Suprapubic skin (tissue), 4 donors: ENCODE measurements around the gene PRKN. TPM values are rescaled to one million over a fixed set of nuclear protein-coding genes. Genes with fewer than 3 reads are reported as not detected.

Experiments used
- DNase-seq, 2 donors: peaks; one replicate each; pipeline ENCODE4 v3.0.0-alpha.2; 2019; ENCODE audit warnings: low spot score in 2 of 2
- H3K27ac ChIP-seq: fragments of 200-600 bp; sonication (generic); one replicate; pipeline ENCODE4 v1.5.1; 2019
- H3K27me3 ChIP-seq: fragments of 200-600 bp; sonication (generic); one replicate; pipeline ENCODE4 v1.5.1; 2019
- H3K36me3 ChIP-seq: fragments of 200-600 bp; sonication (generic); one replicate; pipeline ENCODE4 v1.5.1; 2019
- H3K4me1 ChIP-seq: fragments of 200-600 bp; sonication (generic); one replicate; pipeline ENCODE4 v1.5.1; 2019
- H3K4me3 ChIP-seq: fragments of 200-600 bp; sonication (generic); one replicate; pipeline ENCODE4 v1.5.1; 2019; ENCODE audit warnings: mild to moderate bottlenecking
- H3K9me3 ChIP-seq: fragments of 200-600 bp; sonication (generic); one replicate; pipeline ENCODE4 v1.5.1; 2019
- EP300 ChIP-seq: sonication (generic); formaldehyde crosslinking; IDR thresholded peaks from one replicate; pipeline ENCODE4 v1.6.1; 2017; ENCODE audit warnings: antibody characterized with exemption
- POLR2A ChIP-seq, 2 donors: fragments of 450-650 bp; IDR thresholded peaks; one replicate each; pipeline ENCODE4 v1.6.1; 2017; ENCODE audit warnings: antibody characterized with exemption in 2 of 2, mild to moderate bottlenecking in 2 of 2, moderate library complexity in 2 of 2
- POLR2AphosphoS5 ChIP-seq, 3 donors: sonication (generic); formaldehyde crosslinking; IDR thresholded peaks; one replicate each; pipeline ENCODE4 v1.6.1; 2017; ENCODE audit warnings: antibody characterized with exemption in 3 of 3
- WGBS: methylation state at CpG from one replicate; pipeline ENCODE4 v1.1.5; 2018; 5-methylcytosine and 5-hydroxymethylcytosine counted together
- total RNA-seq, 4 donors: library from RNA; depleted of rRNA; stranded (reverse); fragments of >200 nt; gene quantifications; one replicate each; pipeline ENCODE4 v1.1.0, GENCODE V29; 2016
- TF ChIP-seq, protein P1 (sequence below), 2 donors: fragments of 200-600 bp in 1 of 2; fragments of 450-650 bp in 1 of 2; sonication (generic) in 1 of 2; IDR thresholded peaks; one replicate each; pipeline ENCODE4 v1.5.1; 2016 to 2019; ENCODE audit warnings: antibody characterized with exemption in 2 of 2, mild to moderate bottlenecking in 1 of 2, moderate library complexity in 1 of 2

The PRKN gene
- total RNA-seq, 4 donors from 2014 or later, result 7.2 to 22.8 (median 14.4) TPM

DNA sequence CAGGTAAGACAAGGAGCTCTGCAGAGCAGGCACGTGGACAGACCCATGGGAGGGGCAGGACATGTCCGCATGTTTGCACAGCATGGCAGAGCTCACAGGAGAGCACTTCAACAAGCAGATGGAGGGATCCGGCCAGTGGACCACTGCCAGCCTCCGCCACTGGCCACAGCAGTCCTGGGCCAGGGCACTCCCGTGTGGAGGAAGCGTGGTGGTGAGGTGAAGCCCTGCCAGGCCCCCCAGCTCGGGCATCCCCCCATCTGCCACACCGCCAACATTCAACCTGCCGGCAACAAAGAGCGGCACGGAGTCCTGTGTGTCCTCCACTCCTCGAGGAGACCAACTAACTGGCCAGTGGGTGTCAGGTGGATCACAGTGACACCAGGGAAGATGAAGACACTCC lies 1349.5 kb downstream of the PRKN start:
- Histone ChIP-seq H3K4me1 (peaks cover 18% of the 10 kb centered on the region), H3K36me3 (no peaks in the 10 kb centered on the region), H3K9me3 (no peaks in the 10 kb centered on the region), H3K27me3 (no peaks in the 10 kb centered on the region), H3K4me3 (no peak overlapping the region), H3K27ac (no peak overlapping the region)
- WGBS, result 83% methylated on average over 1 of the region's 12 CpGs
- TF ChIP-seq POLR2AphosphoS5 (IDR thresholded peaks at IDR 0.05) (no peak), EP300 (no peak), POLR2A (IDR thresholded peaks at IDR 0.05) (no peak)
- TF ChIP-seq, protein P1, sequence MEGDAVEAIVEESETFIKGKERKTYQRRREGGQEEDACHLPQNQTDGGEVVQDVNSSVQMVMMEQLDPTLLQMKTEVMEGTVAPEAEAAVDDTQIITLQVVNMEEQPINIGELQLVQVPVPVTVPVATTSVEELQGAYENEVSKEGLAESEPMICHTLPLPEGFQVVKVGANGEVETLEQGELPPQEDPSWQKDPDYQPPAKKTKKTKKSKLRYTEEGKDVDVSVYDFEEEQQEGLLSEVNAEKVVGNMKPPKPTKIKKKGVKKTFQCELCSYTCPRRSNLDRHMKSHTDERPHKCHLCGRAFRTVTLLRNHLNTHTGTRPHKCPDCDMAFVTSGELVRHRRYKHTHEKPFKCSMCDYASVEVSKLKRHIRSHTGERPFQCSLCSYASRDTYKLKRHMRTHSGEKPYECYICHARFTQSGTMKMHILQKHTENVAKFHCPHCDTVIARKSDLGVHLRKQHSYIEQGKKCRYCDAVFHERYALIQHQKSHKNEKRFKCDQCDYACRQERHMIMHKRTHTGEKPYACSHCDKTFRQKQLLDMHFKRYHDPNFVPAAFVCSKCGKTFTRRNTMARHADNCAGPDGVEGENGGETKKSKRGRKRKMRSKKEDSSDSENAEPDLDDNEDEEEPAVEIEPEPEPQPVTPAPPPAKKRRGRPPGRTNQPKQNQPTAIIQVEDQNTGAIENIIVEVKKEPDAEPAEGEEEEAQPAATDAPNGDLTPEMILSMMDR (IDR thresholded peaks at IDR 0.05), result no peak
- DNase-seq, result no peak

DNA sequence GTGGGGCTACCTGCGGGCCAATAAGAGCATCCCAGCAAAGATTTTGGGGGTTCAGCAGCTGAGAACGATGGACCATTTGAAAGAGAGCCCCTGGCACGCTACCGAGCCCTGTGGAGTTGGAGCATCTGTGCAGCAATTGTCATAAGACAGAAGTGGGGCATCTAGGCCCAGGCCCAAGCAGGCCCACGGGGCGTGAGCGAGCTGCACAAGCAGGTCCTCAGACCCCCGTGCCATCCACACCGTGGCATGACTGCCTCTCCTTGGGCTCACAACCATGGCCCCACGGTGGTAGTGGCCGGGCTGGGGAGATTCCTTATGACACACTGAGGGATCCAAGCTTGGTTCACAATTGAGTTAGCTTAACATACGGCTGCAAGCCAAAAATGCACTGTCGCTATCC lies 1350.5 kb downstream of the PRKN start:
- no peaks in the 10 kb centered on the region for H3K9me3 ChIP-seq
- H3K4me3 ChIP-seq, result no peak overlapping the region
- H3K27me3 ChIP-seq, result no peaks in the 10 kb centered on the region
- 96% methylated on average over 12 of the region's 13 CpGs for WGBS
- H3K36me3 ChIP-seq, result no peaks in the 10 kb centered on the region
- H3K27ac ChIP-seq, result no peak overlapping the region
- TF ChIP-seq EP300 (no peak), POLR2A (IDR thresholded peaks at IDR 0.05) (no peak), POLR2AphosphoS5 (IDR thresholded peaks at IDR 0.05) (no peak)
- TF ChIP-seq, protein P1 (IDR thresholded peaks at IDR 0.05), result no peak
- DNase-seq, result no peak
- H3K4me1 ChIP-seq, result peaks cover 18% of the 10 kb centered on the region

DNA sequence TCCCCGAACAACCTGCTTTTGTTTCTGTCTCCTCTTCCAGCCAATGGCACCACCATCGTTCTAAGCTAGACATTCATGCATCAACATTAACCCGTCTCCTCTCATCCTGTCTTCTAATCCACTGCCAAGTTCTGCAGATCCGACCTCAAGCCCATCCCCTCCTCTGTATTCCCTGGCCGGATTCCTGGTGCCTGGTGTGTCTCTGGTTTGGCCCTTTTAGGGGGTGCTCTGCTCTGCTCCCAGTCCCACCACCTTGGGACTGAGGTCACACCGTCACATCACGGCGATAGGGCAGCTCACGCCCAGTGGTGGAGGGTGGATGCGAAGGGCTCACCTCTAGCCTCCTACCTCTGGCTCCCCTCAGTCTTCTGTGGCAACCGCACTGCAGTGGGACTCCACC lies 1351.2 kb downstream of the PRKN start:
- H3K27ac ChIP-seq, result no peak overlapping the region
- no peak for TF ChIP-seq POLR2A (IDR thresholded peaks at IDR 0.05)
- no peak for TF ChIP-seq POLR2AphosphoS5 (IDR thresholded peaks at IDR 0.05)
- TF ChIP-seq, protein P1 (IDR thresholded peaks at IDR 0.05), result no peak
- no peak for TF ChIP-seq EP300
- no peaks in the 10 kb centered on the region for H3K9me3 ChIP-seq
- DNase-seq, result no peak
- WGBS, result 87% methylated on average over 11 of the region's 11 CpGs
- H3K4me1 ChIP-seq, result peaks cover 18% of the 10 kb centered on the region
- H3K36me3 ChIP-seq, result no peaks in the 10 kb centered on the region
- no peaks in the 10 kb centered on the region for H3K27me3 ChIP-seq
- no peak overlapping the region for H3K4me3 ChIP-seq

DNA sequence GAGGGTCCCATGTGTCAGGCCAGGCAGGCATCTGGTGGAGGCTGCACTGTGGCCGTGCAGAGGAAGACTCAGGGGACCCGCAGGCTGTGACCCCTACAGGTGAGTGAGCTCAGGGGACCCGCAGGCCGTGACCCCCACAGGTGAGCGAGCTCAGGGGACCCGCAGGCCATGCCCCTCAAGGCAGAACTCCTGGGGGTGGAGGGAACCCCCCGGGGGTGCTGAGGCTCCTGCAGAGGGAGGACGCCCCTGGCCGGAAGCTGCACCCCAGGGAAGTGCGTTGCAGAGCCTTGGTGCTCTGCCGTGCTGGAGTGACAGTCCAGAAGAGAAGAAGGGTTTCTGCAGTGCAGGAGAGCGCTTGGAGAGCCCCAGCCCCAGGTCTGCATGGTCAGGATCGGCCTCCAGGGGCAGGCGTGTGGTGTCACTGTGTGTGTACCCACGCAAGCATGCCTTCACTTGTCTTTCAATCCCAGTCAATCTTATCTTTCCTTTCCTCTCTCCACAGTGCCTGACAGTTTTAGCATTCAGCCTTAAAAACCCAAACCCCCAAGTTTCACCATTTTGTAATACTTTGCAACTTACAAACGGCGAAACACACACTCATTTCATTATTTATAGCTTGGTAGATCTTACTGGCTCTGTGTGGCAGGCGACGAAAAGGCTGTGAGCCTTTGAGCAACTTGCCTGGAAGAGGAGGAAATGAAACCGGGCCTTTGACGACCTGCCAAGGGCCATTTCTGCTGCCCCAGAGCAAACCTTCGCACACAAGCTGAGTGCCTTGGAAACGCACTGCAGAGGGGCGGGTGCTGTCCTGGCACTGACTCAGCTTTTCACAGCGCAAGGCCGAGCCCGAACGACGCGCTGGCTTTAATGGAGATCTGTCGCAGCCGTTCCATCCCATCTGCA lies 1352.3 kb downstream of the PRKN start:
- peaks cover 20% of the 10 kb centered on the region for H3K4me1 ChIP-seq
- H3K27me3 ChIP-seq, result no peaks in the 10 kb centered on the region
- H3K27ac ChIP-seq, result peak overlapping the region; percentile 11
- 29% methylated on average over 30 of the region's 32 CpGs for WGBS
- H3K4me3 ChIP-seq, result peak overlapping the region; percentile 33
- TF ChIP-seq EP300, result no peak
- TF ChIP-seq, protein P1 (IDR thresholded peaks at IDR 0.05), result peak; percentile 4 to 34
- no peaks in the 10 kb centered on the region for H3K36me3 ChIP-seq
- no peak for DNase-seq
- no peaks in the 10 kb centered on the region for H3K9me3 ChIP-seq

DNA sequence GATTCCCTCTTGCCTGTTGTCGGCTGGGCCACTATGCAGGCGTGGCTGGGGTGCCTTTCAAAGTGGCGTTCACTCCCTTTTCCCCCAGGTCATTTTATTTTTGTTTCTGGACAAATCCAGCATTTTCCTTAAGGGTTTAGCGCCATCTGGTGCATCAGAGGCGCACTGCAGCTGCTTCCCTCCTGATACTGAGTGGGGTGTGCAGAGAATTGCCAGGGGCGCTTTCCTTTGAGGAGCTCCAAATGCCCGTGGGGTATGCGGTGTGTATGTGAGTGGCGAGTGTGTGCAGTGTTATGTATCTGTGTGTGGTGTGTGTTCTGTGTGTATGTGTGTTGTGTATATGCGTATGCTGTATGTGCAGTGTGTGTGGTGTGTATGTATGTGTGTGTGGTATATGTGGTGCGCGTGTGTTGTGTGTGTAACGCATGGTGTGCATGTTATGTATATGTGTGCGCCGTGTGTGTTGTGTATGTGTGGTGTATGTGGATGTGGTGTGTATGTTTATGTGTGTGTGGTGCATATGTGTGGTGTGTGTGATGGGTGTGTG lies 1353.6 kb downstream of the PRKN start:
- Histone ChIP-seq H3K9me3 (no peaks in the 10 kb centered on the region), H3K4me1 (peaks cover 20% of the 10 kb centered on the region), H3K27me3 (no peaks in the 10 kb centered on the region), H3K27ac (no peak overlapping the region), H3K4me3 (no peak overlapping the region), H3K36me3 (no peaks in the 10 kb centered on the region)
- DNase-seq, result peak in 1 of 2 donors; percentile 79
- TF ChIP-seq POLR2AphosphoS5 (IDR thresholded peaks at IDR 0.05) (no peak), POLR2A (IDR thresholded peaks at IDR 0.05) (no peak), EP300 (no peak)
- TF ChIP-seq, protein P1 (IDR thresholded peaks at IDR 0.05), result peak; percentile 84 to 95
- WGBS, result 30% methylated on average over 15 of the region's 15 CpGs
